Uterus (tissue), 4 donors: Measurements from ENCODE around the gene TRIO. TPM values are rescaled to one million over a fixed set of nuclear protein-coding genes. Genes with fewer than 3 reads are reported as not detected.
A peak's percentile ranks its signal among the peaks of the same experiment; 100 is the strongest.

Experiments
- DNase-seq, 2 donors: peaks; one replicate each; pipeline ENCODE4 v3.0.0-alpha.2; 2019 to 2020
- H3K27ac ChIP-seq, 2 donors: fragments of 200-600 bp; sonication (generic); 1 replicate in 1 of 2; 2 replicates in 1 of 2; pipeline ENCODE4 v1.5.1; 2016 to 2018
- H3K27me3 ChIP-seq, 2 donors: fragments of 200-600 bp; sonication (generic); one replicate each; pipeline ENCODE4 v1.5.1; 2018 to 2019; ENCODE audit warnings: control low read depth in 1 of 2
- H3K36me3 ChIP-seq, 2 donors: fragments of 200-600 bp; sonication (generic); one replicate each; pipeline ENCODE4 v1.5.1; 2019; ENCODE audit warnings: control low read depth in 1 of 2
- H3K4me1 ChIP-seq, 2 donors: fragments of 200-600 bp; sonication (generic); one replicate each; pipeline ENCODE4 v1.5.1; 2018 to 2019; ENCODE audit warnings: control low read depth in 1 of 2
- H3K4me3 ChIP-seq, 2 donors: fragments of 200-600 bp; sonication (generic); 1 replicate in 1 of 2; 2 replicates in 1 of 2; pipeline ENCODE4 v1.5.1; 2018 to 2019; ENCODE audit warnings: mild to moderate bottlenecking in 1 of 2
- H3K9me3 ChIP-seq, 2 donors: fragments of 200-600 bp; sonication (generic); one replicate each; pipeline ENCODE4 v1.5.1; 2019; ENCODE audit warnings: control low read depth in 1 of 2
- POLR2A ChIP-seq, 2 donors: fragments of 450-650 bp; IDR thresholded peaks; one replicate each; pipeline ENCODE4 v1.6.1; 2016; ENCODE audit warnings: antibody characterized with exemption in 2 of 2, mild to moderate bottlenecking in 1 of 2, moderate library complexity in 1 of 2
- intact Hi-C: fragments of 100-400 bp; cut with DNase I; formaldehyde crosslinking; loops from one replicate; pipeline ENCODE4 v1.15.1; 2023; ENCODE audit warnings: low total_unique reads
- total RNA-seq, 4 donors: library from RNA; depleted of rRNA in 3 of 4; stranded (reverse); fragments of >200 nt in 3 of 4; gene quantifications; one replicate each; pipeline versions ENCODE4 v1.1.0 to v1.2.4, GENCODE V29; 2014 to 2023
- TF ChIP-seq, protein P1 (sequence below), 4 experiments: fragments of 200-600 bp in 2 of 4; fragments of 450-650 bp in 2 of 4; sonication (generic) in 2 of 4; IDR thresholded peaks; one replicate each; pipeline ENCODE4 v1.5.1; 2016 to 2019; ENCODE audit warnings: antibody characterized with exemption in 4 of 4, mild to moderate bottlenecking in 2 of 4, moderate library complexity in 1 of 4
- donor health status: DM: yes; HTN: yes; CAD: no.

TRIO gene
- total RNA-seq, 4 donors from 2014 or later: 93.5 to 234 (median 207) TPM

DNA sequence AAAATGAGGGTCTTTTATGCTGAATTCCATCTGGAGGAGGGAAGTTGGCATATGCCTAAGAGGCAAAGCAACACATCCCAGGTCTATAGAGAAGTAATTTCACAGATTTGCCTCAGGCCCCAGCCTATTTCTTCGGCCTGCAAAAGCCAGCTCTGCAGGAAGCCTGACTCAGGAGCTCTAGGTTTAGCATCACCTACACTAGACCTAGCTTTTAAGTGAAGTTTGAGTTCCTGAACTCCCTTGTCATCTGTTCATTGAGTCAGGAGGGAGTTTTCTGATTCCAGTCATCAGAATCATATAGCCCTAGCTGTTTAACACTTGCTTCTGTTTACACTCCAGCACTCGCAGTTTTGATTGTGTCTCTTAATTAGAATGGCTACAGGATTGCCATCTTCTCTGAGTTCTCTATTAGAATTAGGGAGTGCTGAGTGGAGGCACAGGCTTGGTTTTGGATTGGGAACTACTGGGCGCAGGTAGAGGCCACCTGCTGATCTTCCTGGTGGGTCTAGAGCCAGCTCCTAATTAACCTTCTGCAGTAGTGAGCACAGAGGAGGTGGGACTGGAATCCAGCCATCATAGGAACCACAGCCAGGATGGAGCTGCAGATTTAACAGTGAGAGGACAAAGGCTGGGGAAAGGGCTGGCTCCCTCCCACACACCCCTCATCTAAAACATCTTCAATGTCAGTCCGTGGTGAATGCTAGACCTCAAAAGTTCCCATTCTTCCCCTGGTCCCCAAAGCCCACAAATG is 179.5 kb downstream of the TRIO start:
- Histone ChIP-seq H3K4me3 (no peak overlapping the region), H3K27me3 (no peaks in the 10 kb centered on the region), H3K9me3 (no peaks in the 10 kb centered on the region), H3K36me3 (no peaks in the 10 kb centered on the region), H3K4me1 (no peaks in the 10 kb centered on the region), H3K27ac (no peak overlapping the region)
- TF ChIP-seq, protein P1, sequence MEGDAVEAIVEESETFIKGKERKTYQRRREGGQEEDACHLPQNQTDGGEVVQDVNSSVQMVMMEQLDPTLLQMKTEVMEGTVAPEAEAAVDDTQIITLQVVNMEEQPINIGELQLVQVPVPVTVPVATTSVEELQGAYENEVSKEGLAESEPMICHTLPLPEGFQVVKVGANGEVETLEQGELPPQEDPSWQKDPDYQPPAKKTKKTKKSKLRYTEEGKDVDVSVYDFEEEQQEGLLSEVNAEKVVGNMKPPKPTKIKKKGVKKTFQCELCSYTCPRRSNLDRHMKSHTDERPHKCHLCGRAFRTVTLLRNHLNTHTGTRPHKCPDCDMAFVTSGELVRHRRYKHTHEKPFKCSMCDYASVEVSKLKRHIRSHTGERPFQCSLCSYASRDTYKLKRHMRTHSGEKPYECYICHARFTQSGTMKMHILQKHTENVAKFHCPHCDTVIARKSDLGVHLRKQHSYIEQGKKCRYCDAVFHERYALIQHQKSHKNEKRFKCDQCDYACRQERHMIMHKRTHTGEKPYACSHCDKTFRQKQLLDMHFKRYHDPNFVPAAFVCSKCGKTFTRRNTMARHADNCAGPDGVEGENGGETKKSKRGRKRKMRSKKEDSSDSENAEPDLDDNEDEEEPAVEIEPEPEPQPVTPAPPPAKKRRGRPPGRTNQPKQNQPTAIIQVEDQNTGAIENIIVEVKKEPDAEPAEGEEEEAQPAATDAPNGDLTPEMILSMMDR (IDR thresholded peaks at IDR 0.05): no peak
- no peak for TF ChIP-seq POLR2A (IDR thresholded peaks at IDR 0.05)
- no peak for DNase-seq
- intact Hi-C loops: no loop called here

DNA sequence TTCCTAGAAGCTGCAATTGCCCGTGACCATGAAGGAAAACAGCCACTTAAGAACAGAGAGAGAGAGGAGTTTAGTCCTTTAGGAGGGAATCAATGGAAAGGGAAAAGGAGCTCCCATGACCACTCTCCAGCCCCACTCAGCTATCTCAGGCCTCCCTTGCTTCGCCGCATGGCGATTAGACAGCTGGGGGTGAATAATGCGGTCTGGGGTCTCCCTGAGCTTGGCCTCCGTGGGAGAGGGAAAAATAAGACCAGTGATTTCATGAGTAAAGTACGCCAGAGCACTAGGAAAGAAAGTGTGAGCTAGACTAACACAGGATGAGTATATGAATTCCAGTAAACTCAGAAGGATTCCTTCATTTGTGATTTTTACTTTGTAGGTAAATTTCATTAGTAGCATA is 180.3 kb downstream of the TRIO start:
- intact Hi-C loops: no loop called here
- Histone ChIP-seq H3K4me1 (no peaks in the 10 kb centered on the region), H3K36me3 (no peaks in the 10 kb centered on the region), H3K27me3 (no peaks in the 10 kb centered on the region), H3K9me3 (no peaks in the 10 kb centered on the region), H3K4me3 (no peak overlapping the region), H3K27ac (no peak overlapping the region)
- TF ChIP-seq POLR2A (IDR thresholded peaks at IDR 0.05): no peak
- TF ChIP-seq, protein P1 (IDR thresholded peaks at IDR 0.05): no peak
- no peak for DNase-seq

DNA sequence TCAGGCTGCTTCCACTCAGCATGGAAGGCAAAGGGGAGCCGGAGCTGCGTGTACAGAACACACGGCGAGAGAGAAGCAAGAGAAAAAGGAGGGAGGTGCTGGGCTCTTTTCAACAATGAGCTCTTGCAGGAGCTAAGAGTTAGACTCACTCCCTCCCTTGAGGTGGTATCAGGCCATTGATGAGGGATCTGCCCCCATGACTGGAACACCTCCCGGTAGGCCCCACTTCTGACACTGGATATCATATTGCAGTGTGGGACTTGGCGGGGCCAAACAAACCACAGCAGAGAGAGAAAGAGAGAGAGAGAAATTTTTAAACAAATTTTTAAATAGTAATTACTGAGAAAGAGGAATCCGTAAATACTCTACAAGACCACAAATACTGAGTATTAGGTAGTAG is 182.2 kb downstream of the TRIO start:
- Histone ChIP-seq H3K4me3 (no peak overlapping the region), H3K27me3 (no peaks in the 10 kb centered on the region), H3K4me1 (no peaks in the 10 kb centered on the region), H3K36me3 (no peaks in the 10 kb centered on the region), H3K9me3 (no peaks in the 10 kb centered on the region), H3K27ac (no peak overlapping the region)
- intact Hi-C loops: no loop called here
- DNase-seq: no peak
- no peak for TF ChIP-seq POLR2A (IDR thresholded peaks at IDR 0.05)
- TF ChIP-seq, protein P1 (IDR thresholded peaks at IDR 0.05): no peak

- intact Hi-C loops: no loop called here
- Histone ChIP-seq H3K4me3 (no peak overlapping the region), H3K9me3 (no peaks in the 10 kb centered on the region), H3K27ac (no peak overlapping the region), H3K4me1 (no peaks in the 10 kb centered on the region), H3K36me3 (no peaks in the 10 kb centered on the region), H3K27me3 (no peaks in the 10 kb centered on the region)
- TF ChIP-seq, protein P1 (IDR thresholded peaks at IDR 0.05): peak in 1 of 4 experiments; percentile 5
- TF ChIP-seq POLR2A (IDR thresholded peaks at IDR 0.05): no peak
- DNase-seq: no peak
Observed at GRCh38 chr5:14326035-14326903, 183.1 kb downstream of the TRIO start.

DNA sequence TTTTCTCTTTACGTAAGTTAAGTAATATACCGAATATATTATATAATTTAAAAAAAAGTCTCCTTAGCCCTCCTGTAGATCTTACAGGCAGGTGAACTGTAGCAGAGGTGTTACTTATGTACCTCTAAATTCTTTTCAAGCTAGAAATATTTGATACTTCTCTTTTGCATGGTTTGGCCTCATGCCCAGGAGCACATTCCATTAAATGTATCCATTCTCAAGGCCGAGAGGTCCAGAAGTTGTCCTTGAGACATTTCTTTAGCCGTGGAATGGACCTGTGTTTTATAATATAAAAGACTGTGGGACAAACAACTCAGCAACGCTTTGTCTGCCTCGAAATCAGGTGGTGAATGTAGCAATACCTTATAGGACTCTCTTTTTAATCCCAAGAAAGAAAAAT is 184.5 kb downstream of the TRIO start:
- Histone ChIP-seq H3K27ac (no peak overlapping the region), H3K9me3 (no peaks in the 10 kb centered on the region), H3K4me1 (no peaks in the 10 kb centered on the region), H3K36me3 (no peaks in the 10 kb centered on the region), H3K27me3 (no peaks in the 10 kb centered on the region), H3K4me3 (no peak overlapping the region)
- DNase-seq: no peak
- intact Hi-C loops: no loop called here
- TF ChIP-seq POLR2A (IDR thresholded peaks at IDR 0.05): no peak
- TF ChIP-seq, protein P1 (IDR thresholded peaks at IDR 0.05): no peak
